ENCODE measurements around the gene CPXM1.

The CPXM1 gene

DNA sequence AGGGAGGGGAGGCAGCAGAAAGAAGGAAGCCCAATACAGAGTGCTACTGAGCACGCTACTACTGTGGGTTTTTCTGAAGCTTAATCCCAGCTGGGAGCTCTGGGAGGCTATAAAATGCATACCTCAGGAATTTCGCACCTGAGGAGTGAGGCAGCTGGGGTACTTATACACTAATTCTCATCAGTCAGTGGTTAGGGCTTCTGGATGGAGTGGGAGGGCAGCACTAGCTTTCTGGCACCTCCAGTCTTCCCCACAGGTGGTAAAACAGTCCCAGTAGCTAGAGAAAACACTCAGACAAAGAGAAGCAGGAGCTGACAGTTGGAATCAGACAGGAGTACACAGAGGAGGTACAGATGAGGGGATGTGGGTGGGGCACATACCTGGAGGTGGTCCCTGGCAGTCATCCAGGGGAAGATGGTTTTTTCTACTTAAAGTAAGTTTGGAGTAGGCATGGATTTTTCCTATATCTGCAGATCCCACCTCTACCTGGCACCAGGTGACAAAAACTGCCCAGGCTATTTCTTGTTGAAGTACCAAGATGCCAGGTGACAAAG lies 37.8 kb downstream of the CPXM1 start:
- no peak for DNase-seq

DNA sequence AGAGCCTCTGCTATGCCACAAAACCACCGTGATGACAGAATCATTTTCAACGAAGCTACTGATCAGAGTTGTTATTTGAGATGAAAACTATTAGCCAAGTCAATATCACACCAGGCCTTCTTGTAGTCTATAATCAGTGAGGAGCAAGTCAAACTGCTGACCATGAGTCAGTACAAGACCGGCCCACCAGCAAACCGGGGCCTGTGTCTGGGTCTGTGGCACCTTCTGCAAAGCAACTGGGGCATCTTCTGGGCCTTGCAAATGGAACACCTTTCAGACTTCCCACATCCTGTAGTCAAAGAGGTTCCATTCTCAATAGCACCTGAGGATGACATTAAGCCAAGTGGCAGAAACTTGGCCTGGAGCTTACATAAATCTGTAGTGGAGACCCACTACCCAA lies 38.5 kb downstream of the CPXM1 start:
- no peak for DNase-seq

DNA sequence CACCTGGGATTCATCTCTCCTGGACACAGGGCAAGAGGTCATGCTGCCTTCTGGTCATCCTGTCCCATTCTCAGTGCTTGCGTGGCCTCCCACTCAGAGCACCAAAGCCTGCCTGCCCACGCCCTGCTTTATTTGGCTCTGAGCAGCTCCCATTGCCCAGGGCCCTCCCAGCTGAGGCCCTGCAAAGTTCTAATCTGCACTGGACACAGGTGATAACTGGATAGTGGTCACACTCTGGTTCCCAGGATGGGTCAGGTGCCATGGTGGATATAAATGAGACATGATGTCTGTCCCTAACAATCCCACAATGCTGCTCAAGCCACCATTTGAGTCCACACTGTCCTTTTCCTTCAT lies 39.5 kb downstream of the CPXM1 start:
- no peak for DNase-seq

DNA sequence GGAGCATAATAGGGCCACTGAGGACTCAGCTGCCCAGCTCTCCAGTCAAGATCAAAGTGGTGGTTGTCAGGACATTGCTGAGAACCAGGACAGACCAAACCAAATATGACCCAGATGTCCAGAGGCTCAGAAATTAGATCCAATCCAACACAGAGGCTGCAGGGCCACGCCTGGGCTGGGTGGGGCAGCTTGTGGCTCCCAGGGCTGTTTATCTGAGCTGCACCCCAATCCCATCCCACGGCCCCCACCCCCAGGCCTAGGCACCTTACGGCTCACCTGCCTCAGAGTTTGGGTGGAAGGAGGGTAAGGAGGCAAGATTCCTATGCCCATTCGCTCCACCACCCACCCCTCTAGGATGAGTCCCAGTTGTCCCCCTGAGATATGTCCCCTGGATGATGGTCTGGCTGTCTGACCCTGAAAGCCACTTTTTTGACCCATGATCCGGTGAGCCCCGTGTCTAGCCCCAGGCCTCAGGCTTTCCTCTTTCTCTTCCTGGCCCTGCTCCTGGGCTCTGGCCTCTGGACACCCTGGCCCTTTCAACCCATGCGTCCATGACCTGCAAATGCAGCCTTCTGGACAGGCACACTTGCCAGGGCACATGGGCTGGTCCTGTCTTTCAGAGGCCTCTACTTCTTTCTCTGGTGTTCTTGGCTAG lies 40.0 kb downstream of the CPXM1 start:
- DNase-seq: no peak

DNA sequence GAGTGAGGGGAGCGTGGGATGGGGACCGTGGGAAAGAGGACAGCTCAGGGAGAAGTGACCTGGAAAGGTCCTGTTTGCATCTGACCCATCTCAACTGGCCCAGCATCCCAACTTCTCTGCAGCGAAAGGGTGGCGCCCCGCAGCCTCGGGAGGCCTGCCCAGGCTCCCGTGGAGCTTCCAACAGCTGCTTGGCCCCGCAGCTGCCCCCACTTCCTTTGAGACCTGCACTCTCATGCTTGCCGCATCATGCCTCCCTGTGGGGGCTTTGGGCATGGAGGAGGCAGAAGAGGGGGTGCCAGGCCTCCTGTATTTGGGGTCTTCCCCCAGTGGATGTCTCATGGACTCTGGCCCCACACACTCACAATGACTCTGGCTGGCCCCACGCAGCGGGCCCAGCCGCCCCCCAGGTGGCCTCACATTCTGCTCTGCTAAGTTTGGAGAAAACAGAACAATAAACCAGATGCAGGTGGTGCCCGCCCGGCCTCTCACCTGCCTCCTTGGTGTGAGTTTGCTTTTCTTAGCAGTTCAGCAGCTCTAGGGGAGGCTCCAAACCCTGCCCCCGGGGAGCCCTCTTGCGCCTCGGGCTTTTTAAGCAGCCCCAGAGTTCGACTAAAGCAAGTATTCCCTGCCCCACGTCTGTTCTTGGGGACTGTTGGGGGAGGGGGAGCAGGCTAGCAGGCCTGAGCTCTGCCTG lies 40.7 kb downstream of the CPXM1 start:
- no peak for DNase-seq

DNA sequence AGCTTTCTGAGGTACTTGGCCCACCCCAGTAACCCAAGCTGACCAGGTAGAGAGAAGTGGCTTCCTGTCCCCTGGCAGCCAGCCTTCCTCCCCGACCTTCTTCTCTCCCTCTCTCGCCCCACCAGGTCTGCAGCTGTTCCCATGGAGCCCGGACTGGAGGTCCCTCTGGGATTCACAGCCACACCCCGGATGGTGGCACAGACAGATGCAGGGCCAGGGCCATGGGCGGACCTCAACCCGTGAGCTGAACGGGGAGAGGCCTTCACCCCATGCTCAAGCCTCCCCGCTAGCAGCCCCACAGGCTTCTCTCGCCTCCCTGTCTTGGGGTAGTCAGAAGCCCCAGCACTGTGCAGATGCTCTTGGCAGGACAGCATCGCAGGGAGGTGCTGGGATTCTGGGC lies 41.3 kb downstream of the CPXM1 start:
- no peak for DNase-seq

DNA sequence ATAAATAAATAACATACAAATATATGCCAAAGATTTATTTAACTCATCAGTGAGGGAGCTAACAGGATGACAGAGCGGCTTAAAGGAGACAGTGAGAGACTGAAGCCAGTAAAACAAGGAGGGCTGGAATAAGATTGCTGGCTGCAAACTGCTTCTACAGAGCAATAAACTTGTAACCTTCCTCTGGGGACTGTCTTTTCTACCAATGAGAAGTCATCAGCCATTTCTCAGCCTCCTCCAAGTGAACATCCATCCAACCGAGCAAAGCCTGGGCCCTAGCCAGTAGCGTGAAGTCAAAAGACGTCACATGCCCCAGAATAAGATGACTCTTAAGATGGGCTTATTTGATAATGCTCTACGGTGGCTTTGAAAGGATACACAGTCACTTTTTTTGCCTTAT lies 42.5 kb downstream of the CPXM1 start:
- no peak for DNase-seq

DNA sequence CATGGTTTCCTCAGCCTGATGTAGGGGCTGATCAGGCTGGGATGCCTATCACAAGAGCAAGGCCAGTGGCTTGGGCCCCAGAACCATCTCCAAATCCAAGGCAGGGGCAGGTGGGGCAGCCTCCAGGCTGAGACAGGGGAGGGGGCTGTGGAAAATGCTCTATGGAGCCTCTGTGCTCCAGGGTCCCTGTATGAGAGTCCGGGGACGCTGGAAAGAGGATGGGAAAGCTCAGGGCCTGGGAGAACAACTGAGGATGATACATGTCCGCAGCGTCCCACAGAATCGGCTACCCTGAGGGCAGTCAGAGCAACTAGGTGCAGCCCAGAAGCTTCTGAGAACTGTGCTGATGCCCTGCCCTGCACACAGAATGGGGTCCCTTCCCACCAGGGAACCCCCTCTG lies 43.4 kb downstream of the CPXM1 start:
- no peak for DNase-seq

DNA sequence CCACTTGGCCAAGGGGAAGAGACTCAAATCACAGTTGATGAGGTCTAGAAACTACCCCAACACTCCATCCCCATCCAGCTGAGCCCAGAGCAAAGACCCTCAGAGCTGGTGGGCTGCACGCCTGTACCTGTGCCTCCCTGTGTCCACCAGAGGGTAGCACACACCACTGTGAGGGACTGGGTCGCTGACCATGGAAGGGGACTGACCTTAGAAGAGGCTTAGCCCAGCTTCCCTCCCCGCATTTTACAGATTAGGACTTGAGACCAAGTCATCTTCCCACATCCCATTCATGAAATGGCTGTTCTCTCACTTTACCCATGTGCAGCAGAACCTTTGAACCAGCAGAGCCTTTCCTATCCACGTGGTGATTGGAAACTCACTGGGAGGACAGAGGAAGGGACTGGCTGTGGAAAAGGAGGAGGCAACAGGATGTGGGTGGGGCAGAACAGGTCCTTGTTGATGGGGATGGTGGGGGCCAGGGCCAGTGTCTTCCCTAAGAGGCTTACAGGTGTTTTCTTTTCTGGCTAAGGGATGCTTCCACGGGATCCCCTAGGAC lies 44.3 kb downstream of the CPXM1 start:
- no peak for DNase-seq

DNA sequence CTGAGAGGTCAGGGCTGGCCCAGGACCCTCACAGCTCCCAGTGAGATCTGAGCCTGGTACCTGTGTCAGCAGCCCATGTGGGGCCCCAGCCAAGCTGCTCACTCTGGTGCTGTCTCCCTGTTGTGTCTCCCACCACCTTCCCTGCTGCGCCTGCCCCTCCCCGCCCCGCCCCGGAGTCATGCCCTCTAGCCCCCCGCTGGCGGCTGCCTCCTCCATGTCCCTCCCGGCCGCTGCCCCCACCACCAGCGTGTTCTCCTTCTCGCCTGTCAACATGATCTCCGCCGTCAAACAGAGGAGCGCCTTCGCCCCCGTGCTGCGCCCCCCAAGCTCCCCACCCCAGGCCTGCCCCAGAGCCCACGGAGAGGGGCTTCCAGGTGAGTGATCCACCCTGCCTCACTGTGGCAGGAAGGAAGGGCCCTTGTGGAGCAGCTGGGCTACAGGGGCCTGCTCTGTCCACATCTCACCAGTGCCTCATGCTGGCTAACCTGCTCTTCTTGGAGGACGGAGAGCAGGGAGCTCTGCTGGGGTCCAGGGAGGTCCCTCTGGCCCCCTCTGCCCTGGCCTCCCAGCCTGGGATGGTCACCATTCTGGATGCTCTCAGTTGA lies 44.9 kb downstream of the CPXM1 start:
- DNase-seq: no peak

DNA sequence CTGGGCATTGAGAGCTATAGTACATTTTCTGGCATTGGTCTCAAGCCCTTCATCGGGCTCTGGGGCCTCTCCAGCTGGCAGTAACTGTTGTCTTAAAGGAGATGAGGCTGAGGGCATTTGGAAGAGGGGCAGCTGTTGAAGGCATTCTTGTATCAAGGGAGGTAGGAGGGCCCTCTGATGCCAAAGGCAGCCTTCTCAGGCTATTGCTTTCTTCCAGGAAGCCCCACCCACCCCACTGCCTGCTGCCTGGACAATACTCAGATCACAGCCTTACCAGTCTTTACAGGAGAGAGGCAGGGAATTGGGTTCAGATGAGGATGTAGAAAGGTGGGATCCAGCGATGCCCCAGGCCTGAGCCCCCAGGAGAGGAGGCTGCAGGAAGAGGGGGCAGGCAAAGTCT lies 46.0 kb downstream of the CPXM1 start:
- DNase-seq: no peak

DNA sequence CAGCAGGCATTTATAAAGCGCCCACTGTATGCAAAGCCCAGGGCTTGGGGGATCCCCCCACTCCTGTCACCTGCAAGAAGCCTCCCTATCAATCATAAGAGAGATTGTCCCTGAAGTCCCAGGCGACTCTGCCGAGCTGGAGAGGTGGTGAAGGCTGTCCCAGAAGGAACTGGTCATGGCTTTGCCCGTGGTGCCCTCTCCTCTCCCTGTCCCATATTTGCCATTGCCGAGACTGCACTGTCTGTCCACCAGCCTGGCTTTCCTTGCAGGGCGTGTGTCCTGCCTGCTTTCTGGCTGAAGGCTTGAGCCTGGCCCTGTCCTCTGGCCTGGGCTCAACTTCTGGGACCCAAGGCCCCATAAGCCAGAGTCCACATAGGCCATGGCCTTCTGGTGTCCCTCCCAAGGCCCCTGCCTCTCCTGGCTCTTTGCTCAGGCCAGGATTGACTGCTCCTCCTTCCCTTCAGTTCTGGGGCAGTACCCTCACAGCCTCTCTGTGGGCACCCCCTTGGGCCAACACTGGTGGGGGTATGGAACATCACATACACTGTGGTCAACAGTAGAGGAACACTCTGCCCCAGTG lies 46.9 kb downstream of the CPXM1 start:
- DNase-seq: no peak

DNA sequence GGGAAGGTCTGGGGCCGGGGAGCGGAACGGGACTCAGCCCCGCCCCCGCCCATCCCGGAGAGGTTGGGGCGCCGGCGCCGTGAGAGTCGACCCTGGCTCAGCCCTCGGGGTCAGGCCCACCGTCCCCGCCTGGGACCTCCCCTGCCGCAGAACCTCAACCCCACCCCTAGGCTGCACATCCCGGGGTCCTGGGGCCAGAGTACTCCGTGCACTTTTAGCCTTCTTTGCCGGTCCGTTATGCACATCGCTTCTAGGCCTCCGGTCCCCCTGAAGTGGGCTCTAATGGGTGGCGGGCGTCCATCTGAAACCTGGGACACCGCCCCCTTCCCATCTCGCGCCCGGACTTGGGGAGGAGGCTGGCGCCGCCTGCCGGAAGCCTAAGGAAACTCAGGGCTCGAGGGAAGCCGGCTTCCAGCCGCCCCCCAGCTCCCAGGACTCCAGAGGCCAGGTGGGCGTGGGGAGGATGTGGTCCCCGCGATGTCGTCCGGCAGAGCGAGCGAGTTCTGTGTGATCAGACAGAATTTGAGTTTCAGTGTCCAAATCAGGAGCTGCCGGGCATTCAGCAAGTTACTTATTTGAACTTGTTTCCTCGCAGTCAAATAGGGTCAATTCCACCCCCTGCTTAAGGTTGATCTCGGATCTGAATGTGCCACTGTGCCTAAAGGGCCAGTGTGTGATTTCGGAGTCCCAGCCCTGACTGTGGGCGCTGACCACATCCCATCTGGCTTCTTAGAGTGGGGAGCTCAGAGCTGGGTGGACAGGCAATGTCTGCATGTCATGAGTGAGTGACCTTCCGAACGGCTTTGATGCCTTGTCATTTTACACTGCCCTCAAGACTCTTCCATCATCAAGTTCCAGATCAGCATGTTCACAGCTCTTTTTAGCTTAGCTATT lies 47.6 kb downstream of the CPXM1 start:
- DNase-seq: no peak

DNA sequence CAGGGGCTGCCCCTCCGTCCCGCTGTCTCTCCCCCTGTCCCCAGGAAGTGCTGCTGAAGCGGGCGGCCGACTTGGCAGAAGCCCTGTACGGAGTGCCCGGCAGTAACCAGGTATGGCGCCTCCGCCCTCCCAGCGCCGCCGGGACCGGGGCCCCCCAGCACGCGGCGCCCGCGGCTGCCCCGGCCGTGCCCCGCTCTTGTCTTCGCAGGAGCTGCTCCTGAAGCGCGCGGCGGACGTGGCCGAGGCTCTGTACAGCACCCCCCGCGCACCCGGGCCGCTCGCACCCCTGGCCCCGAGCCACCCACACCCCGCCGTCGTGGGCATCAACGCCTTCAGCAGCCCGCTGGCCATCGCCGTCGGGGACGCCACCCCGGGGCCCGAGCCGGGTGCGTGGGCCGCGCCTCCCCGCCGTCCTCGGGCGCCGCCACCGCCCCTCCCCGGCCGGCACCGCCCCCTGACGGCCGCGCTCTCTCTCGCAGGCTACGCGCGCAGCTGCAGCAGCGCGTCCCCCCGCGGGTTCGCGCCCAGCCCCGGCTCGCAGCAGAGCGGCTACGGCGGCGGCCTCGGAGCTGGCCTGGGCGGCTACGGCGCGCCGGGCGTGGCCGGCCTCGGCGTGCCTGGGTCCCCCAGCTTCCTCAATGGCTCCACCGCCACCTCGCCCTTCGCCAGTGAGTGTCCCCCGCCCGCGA lies 48.4 kb downstream of the CPXM1 start:
- no peak for DNase-seq

DNA sequence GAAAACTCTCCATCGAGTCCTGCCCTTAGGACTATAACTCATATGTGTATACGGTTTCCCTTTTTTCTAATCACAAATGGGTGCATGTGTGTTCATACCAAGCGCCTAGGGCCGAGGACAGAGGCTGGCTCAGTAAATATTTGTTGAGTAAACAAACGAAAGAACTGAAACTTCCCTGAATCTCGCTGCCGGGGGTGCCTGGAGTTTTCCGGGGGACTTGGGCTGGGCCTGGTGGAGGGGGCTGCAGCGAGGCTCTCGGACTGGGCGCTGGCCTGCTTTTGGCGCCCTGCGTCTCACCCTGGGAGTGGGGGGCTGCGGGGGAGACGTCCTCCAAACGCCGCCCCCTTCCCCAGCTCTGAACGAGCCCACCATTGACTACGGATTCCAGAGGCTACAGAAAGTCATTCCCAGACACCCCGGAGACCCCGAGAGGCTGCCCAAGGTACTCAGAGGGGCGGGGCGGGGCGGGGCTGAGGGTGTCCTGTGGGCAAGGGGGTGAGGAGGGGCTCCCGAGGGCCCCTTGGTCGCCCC lies 49.0 kb downstream of the CPXM1 start:
- no peak for DNase-seq

DNA sequence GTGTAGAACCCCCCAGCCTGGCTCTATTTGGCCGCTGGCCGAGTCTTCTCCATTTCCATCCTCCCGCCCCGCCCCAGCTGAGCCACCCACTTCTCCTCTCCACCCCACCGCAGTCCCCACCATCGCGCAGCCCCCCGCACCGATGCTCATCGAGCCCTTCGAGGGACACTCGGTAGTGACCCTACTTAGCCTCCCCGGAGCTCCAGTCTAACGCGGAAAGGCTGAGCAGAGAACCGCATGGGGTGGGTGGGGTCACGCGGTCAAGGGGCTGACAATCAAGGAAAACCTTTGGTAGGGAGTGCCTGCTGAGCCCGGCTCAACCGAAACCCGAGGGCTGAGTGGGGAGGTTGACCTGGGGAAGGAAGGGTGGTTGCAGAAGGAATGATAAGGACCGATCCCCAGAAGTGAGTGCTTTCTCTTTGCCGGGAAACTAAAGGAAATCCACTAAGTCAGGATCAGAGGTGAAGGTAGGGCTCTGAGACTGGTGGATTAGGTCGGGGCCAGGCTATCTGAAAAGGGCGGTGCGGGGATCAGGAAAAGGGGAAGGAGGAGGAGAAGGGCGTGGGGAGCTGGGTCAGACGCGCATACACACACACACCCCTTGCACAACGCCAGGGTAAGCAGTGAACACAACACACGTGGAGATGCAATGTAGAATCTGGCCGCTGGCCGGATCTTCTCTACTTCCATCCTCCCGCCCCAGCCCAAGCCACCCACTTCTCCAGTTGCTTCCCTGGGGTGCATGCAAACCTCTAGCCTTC lies 49.8 kb downstream of the CPXM1 start:
- no peak for DNase-seq

DNA sequence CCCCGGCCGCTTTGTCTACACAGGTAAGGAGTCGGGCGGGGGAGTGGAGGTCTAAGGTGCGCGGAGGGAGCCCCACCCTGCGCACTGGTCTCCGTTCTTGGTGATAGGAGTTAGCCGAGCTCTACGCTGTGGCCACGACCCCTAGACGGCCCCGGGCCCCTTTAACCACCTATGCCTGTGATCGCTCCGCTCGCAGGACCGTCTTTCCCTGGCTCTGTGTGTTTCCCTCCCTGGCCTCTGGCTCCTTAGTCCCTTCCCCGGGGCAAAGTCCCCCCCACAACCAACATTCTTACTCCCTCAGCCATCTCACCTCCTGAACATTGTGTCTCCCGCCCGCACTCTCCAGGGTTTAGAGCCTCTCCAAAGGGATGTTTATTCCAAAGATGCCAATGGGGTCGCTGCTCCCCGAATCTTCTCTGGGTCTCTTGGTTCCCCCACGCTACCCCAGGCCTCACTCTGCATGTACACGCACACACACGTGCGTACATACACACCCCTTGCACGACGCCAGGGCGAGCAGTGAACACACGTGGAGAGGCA lies 50.4 kb downstream of the CPXM1 start:
- DNase-seq: no peak

DNA sequence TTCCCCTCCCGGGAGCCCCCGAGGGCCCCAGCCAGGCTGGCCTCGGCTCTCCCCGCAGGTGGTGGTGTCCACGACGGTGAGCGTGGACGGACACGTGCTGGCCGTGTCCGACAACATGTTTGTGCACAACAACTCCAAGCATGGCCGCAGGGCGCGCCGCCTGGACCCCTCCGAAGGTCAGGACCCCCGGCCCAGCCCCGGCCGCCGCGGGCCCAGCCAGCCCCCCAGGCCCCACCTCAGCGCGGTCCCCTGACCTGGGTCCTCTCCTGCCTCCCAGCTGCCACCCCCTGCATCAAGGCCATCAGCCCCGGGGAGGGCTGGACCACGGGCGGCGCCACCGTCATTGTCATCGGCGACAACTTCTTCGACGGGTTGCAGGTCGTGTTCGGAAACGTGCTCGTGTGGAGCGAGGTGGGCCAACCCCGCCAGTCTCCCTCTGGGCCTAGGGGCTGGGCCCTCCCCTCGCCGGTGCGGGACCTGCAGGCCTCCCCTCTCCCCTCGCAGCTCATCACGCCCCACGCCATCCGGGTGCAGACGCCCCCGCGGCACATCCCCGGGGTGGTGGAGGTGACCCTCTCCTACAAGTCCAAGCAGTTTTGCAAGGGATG lies 51.0 kb downstream of the CPXM1 start:
- DNase-seq: no peak

DNA sequence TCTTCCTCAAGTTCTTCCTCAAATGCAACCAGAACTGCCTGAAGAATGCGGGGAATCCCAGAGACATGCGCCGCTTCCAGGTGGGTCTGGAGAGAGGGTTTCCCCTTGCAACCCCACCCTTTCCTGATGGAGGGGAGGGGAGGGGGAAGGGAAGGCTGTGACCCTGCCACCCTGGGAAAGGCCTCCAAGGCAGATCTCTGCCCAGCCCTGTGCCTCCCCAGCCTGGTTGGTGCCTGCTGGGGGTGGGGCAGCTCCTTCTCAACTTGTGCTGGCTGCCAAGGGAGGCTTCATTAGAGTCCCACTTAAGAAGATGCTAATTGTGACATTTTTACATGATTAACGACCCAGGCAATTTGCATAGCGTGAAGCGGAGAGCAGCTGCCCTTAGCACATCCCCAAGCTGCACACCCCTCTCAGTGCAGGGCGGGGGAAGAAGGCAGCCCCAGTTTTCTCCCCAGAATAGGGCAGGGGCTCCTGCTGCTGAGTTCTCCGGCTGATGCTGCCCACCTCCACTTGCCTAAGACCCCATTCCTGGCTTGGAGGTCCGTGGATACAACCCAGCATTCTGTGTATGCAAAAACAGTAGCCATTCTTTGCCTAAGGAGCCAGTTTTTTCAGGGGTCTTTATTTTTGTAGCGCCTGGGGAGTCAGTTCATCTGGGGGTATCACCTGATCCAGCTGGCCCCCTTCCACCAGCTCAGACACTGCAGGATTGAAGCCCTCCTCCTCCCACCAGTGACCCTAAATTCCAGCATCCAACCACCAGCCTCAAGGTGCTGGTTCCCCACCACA lies 51.7 kb downstream of the CPXM1 start:
- no peak for DNase-seq
